ENCODE results near the gene ARL6IP4. TPM values are rescaled to one million over a fixed set of nuclear protein-coding genes. Genes with fewer than 3 reads are reported as not detected.

Gene ARL6IP4
- total RNA-seq, 2 donors from 2014 or later: 157 to 284 TPM

GRCh38 chr12:122986258-122986871 is 5.9 kb downstream of the ARL6IP4 start:
- H3K9me3 ChIP-seq: no peaks in the 10 kb centered on the region
- no peak for TF ChIP-seq CTCF (IDR thresholded peaks at IDR 0.05)
- no peak overlapping the region for H3K4me3 ChIP-seq
- H3K27ac ChIP-seq: no peak overlapping the region
- no peaks in the 10 kb centered on the region for H3K27me3 ChIP-seq
- H3K4me1 ChIP-seq: peaks cover 0 to 39% of the 10 kb centered on the region in 2 donors
- DNase-seq (ENCODE audit: low spot score): no peak
- peaks cover 46% of the 10 kb centered on the region for H3K36me3 ChIP-seq

GRCh38 chr12:122987086-122987951 is 6.8 kb downstream of the ARL6IP4 start:
- TF ChIP-seq CTCF (IDR thresholded peaks at IDR 0.05): no peak
- peaks cover 44% of the 10 kb centered on the region for H3K36me3 ChIP-seq
- no peak overlapping the region for H3K4me3 ChIP-seq
- H3K27ac ChIP-seq: no peak overlapping the region
- H3K27me3 ChIP-seq: no peaks in the 10 kb centered on the region
- H3K9me3 ChIP-seq: no peaks in the 10 kb centered on the region
- peaks cover 0 to 30% of the 10 kb centered on the region in 2 donors for H3K4me1 ChIP-seq
- DNase-seq (ENCODE audit: low spot score): no peak

- no peak for TF ChIP-seq CTCF (IDR thresholded peaks at IDR 0.05)
- no peak overlapping the region for H3K4me3 ChIP-seq
- no peaks in the 10 kb centered on the region for H3K27me3 ChIP-seq
- no peak overlapping the region for H3K27ac ChIP-seq
- no peaks in the 10 kb centered on the region for H3K9me3 ChIP-seq
- peaks cover 37% of the 10 kb centered on the region for H3K36me3 ChIP-seq
- peaks cover 0 to 24% of the 10 kb centered on the region in 2 donors for H3K4me1 ChIP-seq
- no peak for DNase-seq (ENCODE audit: low spot score)
Measured at GRCh38 chr12:122988036-122988435, 7.6 kb downstream of the ARL6IP4 start.

GRCh38 chr12:122988612-122989212 is 8.2 kb downstream of the ARL6IP4 start:
- H3K4me3 ChIP-seq: no peak overlapping the region
- H3K4me1 ChIP-seq: peaks cover 0 to 17% of the 10 kb centered on the region in 2 donors
- DNase-seq (ENCODE audit: low spot score): no peak
- no peaks in the 10 kb centered on the region for H3K27me3 ChIP-seq
- H3K27ac ChIP-seq: no peak overlapping the region
- TF ChIP-seq CTCF (IDR thresholded peaks at IDR 0.05): no peak
- H3K36me3 ChIP-seq: peaks cover 32% of the 10 kb centered on the region
- H3K9me3 ChIP-seq: no peaks in the 10 kb centered on the region

GRCh38 chr12:122989225-122989839 is 8.9 kb downstream of the ARL6IP4 start:
- no peak for TF ChIP-seq CTCF (IDR thresholded peaks at IDR 0.05)
- H3K9me3 ChIP-seq: no peaks in the 10 kb centered on the region

More at GRCh38 chr12:122989225-122989839, 8.9 kb downstream of the ARL6IP4 start:
- peaks cover 0 to 11% of the 10 kb centered on the region in 2 donors for H3K4me1 ChIP-seq
- no peaks in the 10 kb centered on the region for H3K27me3 ChIP-seq
- no peak overlapping the region for H3K27ac ChIP-seq
- H3K4me3 ChIP-seq: no peak overlapping the region
- peaks cover 32% of the 10 kb centered on the region for H3K36me3 ChIP-seq
- no peak for DNase-seq (ENCODE audit: low spot score)
